DMS79 treated with DMSO at 0.1 percent for 48 hours (cell line): ENCODE measurements around the gene THSD7B.

ENCODE experiments used
- DNase-seq: peaks from one replicate; lab custom pipeline; 2025; lab: John Stamatoyannopoulos, UW

The THSD7B gene

GRCh38 chr2:137157851-137158250 is 392.5 kb downstream of the THSD7B start:
- DNase-seq: no peak

DNA sequence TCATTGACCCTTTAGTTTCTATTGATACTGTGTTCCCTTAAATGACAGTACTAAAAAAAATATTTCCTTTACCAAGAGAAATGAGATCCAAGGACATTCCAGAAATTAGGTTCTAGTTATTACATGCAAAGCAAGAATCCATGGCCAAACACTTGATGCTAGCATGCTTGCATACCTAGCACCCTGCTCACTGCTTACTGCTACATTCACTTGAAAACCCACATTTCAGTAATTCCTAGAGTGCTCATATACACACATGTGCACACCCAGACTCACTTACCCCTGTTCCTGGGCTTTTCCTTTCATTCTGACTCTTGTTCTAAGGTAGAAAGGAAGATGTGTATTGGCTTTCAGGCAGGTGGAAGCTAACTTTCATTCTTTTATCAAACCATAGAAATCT is 395.9 kb downstream of the THSD7B start:
- DNase-seq: no peak

DNA sequence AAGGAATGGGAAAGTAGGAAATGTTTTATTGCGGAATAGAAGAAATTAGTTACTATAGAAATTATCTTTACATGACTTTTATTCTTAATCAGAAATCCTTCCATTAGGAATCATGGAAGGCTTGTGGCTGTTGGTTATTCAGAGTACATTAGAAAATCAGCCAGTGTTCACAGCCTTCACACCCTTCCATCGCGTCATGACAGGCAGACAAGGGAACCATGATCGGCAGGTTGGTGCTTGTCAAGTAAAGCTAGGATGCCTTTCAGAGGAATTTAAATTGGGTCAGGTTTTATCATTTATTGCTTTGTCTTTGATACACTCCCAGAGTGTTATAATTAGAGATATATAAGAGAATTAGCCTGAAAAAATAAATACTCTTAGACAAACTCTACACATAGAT is 400.6 kb downstream of the THSD7B start:
- no peak for DNase-seq

DNA sequence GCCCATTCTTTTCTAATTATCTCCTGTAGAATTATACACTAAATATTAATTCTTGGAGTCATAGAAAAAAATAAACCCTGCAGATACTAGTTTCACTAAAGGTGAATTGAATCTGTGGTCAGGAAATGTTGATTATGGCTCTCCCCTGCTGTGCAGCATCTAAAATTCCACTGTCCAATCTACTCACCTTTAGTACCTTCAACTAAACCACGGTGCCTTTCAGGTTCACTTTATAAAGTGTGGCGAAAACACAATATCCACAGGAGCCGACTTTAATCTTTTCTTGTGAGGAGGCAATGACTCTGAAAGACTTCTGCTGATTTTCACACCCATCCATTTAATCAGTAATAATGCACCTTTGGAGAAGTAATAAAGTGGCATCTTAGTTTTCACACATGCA is 402.3 kb downstream of the THSD7B start:
- no peak for DNase-seq

DNA sequence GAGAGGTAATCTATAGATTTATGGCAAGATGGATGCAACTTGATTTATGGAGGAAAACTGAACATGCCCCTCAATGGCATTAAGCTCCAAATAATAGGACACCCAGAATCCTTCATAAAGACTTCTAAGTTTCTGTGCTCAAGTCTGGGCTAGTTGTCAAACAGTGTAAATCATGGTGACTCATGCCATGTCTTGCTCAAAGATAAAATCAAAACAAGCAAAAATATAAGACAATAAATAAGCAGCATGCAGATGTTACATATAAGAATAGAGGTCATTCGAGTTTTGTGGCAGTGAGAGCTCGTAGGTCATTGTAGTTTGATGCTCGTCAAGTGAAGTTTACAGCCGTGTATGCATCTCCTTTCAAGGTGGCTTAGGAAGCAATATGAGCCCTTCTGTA is 403.2 kb downstream of the THSD7B start:
- no peak for DNase-seq

DNA sequence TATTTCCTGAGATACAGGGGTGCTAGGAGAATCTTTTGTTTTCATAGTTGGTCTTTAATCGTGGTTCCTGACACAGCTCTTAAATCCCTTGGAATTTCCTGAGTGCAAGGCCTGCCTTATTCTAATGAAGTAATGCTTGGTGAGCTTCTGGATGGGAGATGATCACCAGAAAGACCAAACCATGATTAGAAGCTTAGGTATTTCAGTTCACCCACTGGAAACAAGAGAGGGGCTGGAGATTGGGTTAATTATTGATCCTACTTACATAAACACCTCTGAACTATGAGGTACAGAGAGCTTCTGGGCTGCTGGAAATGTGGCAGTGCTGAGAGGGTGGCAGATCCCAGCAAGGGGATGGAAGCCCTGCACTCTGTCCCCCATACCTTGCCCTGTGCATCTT is 406.8 kb downstream of the THSD7B start:
- no peak for DNase-seq

- no peak for DNase-seq
These were observed 408.1 kb downstream of the THSD7B start for GRCh38 chr2:137173463-137173862.

DNA sequence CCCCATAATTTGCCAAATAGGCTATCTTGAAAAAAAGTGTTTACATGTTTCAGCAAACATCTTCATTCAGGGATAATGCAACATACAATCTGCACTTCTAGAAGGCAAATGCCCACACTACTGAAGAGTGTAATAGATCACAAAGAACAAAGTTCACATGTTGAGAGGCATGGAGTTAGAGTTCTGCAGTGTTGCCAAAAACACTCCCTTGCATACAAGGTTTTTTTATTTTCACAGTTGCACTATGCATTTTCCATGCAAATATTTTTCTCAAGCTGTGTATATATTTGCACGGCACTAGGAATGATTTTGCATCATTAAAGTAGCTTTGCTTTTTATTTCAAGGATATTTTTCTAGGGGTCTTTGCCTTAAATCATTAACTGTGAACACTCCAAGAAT is 409.9 kb downstream of the THSD7B start:
- no peak for DNase-seq

GRCh38 chr2:137178951-137179377 is 413.6 kb downstream of the THSD7B start:
- no peak for DNase-seq

- no peak for DNase-seq
These were observed 414.2 kb downstream of the THSD7B start for GRCh38 chr2:137179542-137179941.

GRCh38 chr2:137180012-137180411 is 414.7 kb downstream of the THSD7B start:
- DNase-seq: no peak

DNA sequence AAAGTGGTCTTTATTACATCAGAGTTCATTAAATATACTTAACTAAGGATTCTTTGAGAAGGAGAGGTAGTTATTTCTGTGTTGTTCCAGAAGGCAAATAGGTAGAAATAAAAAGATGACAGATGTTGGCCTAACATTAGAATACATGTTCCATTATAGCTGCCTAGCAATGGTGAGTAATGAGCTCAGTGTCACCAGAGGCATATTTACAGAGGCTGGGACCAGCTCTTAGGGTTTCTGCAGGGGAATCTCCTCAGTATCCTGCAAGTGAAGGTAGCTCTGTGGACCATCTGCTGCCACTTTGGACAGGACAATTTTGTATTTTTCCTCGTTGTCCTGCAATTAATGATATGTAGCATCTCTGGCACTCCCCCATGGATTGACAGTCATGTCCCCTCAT is 416.0 kb downstream of the THSD7B start:
- DNase-seq: no peak

- no peak for DNase-seq
These were observed 416.7 kb downstream of the THSD7B start for GRCh38 chr2:137182071-137182470.

- no peak for DNase-seq
These were observed 418.0 kb downstream of the THSD7B start for GRCh38 chr2:137183206-137183898.

DNA sequence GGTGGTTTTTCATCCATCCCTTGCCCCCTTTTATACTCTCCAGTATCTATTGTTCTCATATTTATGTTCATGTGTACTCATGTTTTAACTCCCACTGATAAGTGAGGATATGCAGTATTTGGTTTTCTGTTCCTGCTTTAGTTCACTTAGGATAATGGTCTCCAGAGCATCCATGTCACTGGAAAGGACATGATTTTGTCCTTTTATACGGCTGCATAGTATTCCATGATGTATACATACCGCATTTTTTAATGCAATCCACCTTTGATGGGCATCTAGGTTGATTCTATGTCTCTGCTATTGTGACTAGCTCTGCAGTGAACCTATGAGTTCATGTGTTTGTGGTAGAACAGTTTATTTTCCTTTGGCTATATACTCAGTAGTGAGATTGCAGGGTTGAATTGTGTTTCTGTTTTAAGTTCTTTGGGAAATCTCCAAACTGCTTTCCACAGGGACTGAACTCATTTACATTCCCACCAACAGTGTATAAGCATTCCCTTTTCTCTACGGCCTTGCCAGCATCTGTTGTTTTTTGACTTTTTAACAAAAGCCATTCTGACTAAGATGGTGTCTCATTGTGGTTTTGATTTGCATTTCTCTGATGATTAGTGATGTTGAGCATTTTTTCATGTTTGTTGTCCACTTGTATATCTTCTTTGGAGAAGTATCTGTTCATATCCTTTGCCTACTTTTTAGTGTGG is 420.2 kb downstream of the THSD7B start:
- no peak for DNase-seq

DNA sequence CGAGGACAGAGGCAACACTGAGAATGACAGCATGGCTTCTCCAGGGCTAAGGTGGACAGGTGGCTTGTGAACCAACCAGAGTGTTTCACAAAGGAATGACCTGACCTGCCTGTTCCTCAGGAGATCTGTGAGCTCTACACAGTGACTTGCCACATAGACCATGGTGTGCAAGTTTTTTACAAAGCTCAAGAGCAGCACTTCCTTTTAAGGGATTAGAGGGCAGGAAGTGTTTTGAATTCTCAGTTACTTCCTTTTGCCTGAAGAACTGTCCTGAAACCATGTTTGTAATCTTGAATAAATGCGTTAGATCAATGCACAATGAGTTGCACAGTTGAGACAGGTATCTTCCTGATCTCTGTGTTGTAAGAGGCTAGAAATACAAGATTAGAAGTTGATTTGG is 421.9 kb downstream of the THSD7B start:
- DNase-seq: no peak

DNA sequence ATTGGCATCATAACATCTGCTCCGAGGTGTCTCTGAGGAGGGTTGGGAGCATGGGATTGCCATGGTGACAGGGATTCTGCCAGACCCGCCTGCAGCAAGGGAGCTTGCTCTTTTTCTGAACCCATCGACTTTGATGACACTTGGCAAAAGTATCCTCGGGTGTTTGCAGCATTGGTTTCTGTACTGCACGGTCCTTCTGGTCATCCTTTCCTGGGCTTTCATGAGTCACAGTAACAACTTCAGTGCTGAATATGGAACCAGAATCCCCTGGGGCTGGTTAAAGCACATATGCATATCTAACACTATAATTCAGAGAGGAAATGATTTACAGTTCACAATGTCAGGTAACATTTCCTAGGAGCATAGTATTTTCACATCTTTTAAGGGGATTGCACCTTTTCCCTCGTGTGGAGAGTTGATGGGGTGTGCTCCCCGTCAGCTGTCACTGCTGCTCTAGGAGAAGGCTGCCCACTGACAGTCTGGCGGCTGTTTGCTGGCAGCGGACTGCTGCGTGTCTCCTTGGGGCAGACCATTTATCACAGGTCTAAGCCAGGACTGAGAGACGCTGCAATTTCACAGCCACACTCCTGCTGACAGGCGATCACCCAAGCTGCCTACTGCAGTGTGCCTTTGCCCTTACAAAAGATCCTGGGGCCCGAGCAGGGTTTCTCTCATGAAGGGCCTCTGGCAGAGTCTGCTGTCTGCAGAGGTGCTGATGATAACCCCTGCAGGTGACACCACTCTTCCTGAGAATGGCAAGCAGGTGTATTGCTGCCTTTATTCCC is 425.3 kb downstream of the THSD7B start:
- DNase-seq: no peak

DNA sequence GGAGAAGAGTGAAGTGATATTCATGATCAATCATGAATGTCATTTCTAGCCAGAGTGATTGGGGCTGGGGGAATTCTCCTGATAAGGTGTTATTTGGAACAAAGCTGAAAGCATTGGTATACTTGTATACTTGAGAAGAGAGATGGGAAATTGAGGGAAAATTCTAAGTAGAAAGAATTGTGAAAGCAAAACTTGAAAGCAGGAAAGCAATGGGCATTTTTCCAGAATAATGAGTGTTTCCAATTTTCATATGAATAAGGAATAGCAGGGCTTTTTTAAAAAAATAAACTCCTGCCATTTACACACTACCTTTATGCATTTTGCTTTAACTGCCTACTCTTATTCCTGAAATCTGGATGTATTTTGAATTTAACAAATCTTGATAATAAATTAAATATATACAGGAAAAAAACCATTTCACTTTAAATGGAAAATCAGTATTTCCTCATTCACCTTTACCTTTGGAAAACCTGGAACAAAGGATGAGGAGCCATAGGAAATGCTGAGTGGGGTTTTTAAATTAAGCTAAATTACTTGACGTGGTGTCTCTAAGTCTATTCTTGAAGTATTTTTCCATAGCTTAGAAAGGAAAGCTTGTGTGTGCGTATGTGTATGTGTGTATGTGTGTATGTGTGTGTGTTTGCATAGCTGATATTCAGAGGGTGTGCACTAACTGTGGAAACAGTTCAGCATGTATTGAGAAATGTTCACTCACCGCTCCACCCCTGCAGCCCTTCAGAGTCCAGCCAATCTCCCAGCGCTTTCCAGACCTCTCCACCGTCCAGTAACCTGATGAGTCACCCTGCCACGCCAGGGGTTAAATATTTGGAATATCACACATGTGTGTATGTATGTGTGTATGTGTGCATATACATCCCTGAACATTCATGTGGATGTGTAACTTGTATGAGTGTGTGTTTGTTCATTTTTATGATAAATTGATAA is 427.3 kb downstream of the THSD7B start:
- DNase-seq: no peak

DNA sequence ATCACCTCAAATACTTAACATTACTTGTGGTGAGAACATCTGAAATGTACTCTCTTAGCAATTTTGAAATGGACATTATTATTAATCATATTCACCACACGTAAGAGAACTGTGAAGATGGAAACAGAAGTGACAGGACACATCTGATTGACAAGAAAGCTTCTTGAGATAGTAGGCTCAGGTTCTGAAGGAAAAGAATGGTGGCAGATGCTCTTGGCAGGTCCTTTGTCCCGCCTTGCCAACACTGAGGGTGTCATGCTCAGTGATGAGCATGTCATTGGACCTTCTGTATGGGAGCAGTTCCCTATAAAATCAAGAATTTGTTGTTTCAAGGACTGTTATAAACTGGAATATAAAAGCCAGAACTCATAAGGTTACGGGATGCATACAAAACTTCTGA is 428.1 kb downstream of the THSD7B start:
- no peak for DNase-seq

GRCh38 chr2:137194111-137194510 is 428.8 kb downstream of the THSD7B start:
- no peak for DNase-seq

DNA sequence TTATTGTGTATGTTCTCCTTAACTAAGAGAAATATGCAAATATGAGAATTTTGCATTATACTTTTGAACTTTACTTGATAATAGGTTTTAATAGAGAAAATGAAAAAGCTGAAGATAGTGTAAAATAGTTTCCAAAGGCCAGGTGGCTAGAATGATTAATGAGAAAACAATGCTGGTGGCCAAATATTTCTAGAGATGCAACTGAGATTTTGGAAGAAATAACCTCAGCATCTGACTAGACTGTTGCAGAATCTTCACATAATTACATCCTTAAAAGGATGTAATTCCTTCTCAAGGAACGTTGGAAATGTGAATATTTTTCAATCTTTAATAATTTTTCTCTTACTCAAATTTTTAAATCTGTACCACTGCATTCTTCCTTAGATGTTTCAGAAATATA is 434.4 kb downstream of the THSD7B start:
- DNase-seq: no peak

DNA sequence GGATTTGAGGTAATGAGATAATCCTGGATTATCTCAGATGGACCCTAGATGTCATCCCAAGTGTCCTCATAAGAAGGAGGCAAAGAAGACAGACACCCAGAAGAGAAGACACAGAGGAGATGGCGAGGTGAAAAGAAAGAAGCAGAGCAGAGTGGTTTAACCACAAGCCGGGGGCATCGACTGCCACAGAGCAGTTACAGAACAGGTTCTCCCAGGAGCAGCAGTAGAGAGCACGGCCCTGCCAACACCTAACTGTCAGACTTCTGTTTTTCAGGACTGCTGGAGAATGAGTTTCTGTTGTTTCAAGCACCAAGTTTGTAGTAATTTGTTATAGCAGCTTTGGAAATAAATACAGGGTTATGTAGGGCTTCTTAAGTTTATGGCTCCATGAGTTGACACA is 437.0 kb downstream of the THSD7B start:
- no peak for DNase-seq
